HepG2 (cell line): ENCODE data around the gene SCAND1.

Experiments
- CREB1 ChIP-seq, 2 experiments: fragments of 450-650 bp in 1 of 2; IDR thresholded peaks; 2 replicates each; pipeline ENCODE4 v1.6.1; 2016 to 2017; ENCODE audit warnings: control low read depth in 1 of 2, mild to moderate bottlenecking in 1 of 2, missing compliant biosample characterization in 1 of 2, missing genetic modification characterization in 1 of 2
- GTF2F1 ChIP-seq: fragments of 150-350 bp; IDR thresholded peaks from 2 replicates; pipeline ENCODE4 v1.6.1; 2014; ENCODE audit warnings: low read length
- ZBTB8A ChIP-seq: sonication (generic); formaldehyde crosslinking; IDR thresholded peaks from 2 replicates; pipeline ENCODE4 v1.4.0; 2020; ENCODE audit warnings: mild to moderate bottlenecking, low read depth, missing genetic modification reagents, borderline replicate concordance
- TF ChIP-seq, protein P1 (sequence below): sonication (generic); formaldehyde crosslinking; IDR thresholded peaks from 2 replicates; pipeline ENCODE4 v1.4.0; 2020; ENCODE audit warnings: missing genetic modification reagents

DNA sequence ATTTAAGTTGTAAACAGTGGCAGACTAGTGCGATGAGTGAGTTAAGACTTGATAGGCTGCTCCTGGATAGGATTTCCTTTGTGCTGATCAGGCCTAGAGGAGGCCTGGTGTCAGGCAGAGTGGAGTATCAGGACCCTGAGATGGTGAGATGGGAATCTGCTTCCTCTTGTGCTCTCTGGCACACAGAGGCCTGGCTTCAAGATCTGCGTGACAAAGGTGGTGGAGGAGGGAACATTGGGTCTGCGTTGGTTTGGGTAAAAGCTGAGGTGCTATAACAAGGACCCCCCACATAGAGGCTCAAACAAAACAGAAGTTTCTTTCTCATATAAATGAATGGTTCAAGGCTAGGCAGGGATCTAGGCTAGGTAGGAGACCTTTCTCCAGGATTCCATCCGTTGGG, 20.3 kb downstream of the SCAND1 start:
- TF ChIP-seq ZBTB8A (CRISPR knock-in tag) (no peak), CREB1 (IDR thresholded peaks at IDR 0.05) (no peak), CREB1 (CRISPR knock-in tag; IDR thresholded peaks at IDR 0.05) (no peak), GTF2F1 (no peak)
- TF ChIP-seq, protein P1, sequence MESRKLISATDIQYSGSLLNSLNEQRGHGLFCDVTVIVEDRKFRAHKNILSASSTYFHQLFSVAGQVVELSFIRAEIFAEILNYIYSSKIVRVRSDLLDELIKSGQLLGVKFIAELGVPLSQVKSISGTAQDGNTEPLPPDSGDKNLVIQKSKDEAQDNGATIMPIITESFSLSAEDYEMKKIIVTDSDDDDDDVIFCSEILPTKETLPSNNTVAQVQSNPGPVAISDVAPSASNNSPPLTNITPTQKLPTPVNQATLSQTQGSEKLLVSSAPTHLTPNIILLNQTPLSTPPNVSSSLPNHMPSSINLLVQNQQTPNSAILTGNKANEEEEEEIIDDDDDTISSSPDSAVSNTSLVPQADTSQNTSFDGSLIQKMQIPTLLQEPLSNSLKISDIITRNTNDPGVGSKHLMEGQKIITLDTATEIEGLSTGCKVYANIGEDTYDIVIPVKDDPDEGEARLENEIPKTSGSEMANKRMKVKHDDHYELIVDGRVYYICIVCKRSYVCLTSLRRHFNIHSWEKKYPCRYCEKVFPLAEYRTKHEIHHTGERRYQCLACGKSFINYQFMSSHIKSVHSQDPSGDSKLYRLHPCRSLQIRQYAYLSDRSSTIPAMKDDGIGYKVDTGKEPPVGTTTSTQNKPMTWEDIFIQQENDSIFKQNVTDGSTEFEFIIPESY (CRISPR knock-in tag) = no peak
